ENCODE results near the gene PIAS1. TPM values are rescaled to one million over a fixed set of nuclear protein-coding genes. Genes with fewer than 3 reads are reported as not detected.

PIAS1 gene
- total RNA-seq, 1 experiment from 2014 or later, result 25.9 TPM

DNA sequence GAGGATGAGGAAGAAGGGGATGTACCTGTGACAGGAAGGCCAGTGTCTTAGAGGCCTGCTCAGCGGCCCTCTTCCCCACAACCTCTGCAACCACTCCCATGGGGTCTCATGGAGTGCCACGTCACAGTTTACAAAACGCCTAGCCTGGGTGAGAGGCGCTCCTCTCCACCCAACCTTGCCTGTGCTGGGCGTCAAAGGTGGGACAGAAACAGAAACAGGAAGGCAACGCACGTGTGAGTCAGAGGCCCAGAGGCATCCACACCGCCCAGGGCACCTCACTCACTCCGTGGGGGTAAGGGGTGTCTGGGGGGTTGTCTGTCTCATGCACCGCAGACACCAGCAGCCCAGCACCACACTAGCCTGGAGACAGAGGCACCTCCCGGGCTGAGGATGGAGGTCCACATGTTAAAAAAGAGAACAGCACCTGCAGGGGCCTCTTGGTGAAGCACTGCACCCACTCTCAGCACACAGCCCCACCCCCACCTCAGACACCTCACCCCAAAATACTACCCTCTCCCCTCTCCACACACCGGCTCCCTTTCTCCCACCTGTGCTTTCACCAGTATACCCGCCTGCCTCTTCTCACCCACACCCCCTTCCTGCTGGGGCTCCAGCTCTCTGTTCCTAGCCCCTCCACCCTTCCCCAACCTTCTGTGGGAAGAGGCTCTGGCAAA lies 155.8 kb downstream of the PIAS1 start:
- no peak overlapping the region for H3K4me3 ChIP-seq (replicated peaks in 1 of 2; ENCODE audit: low read depth in 1 of 2, low read length in 2 of 2)
- H3K9me3 ChIP-seq (ENCODE audit: control insufficient read depth in 1 of 2, insufficient read depth in 1 of 2, low read depth in 1 of 2, low read length in 2 of 2), result no peaks in the 10 kb centered on the region
- H2AFZ ChIP-seq (ENCODE audit: low read depth, low read length, poor library complexity, severe bottlenecking), result no peak overlapping the region
- no peak overlapping the region; the same call in 1 of the 2 replicates for H3K27ac ChIP-seq (ENCODE audit: low read depth, low read length)
- ChIA-PET POLR2A (no interaction called here), CTCF (interaction anchor here (1.3 kb wide), 1 partner anchor 10 kb away, joined by 3 read pairs; no protein-coding TSS in a partner anchor), RAD21 (ENCODE audit: low non-redundant PET in 1 of 2, low total read pairs in 2 of 2, uncharacterized antibody in 2 of 2, unreplicated experiment in 2 of 2) (no interaction called here)
- no peaks in the 10 kb centered on the region for H3K9me2 ChIP-seq (ENCODE audit: insufficient read depth)
- ATAC-seq (no peak), DNase-seq (ENCODE audit: low read depth, low spot score) (no peak)
- H3K79me2 ChIP-seq (ENCODE audit: insufficient read depth, low read length), result peaks cover 61% of the 10 kb centered on the region
- H3K4me2 ChIP-seq (ENCODE audit: low read length), result no peak overlapping the region
- no peak overlapping the region for H3K9ac ChIP-seq (ENCODE audit: low read length)
- BruUV-seq (replicated peaks), result no TSS peak
- intact Hi-C loops (cut with micrococcal nuclease), result loop anchor here (5.0 kb wide), 1 partner anchor 348 kb away; no protein-coding TSS in a partner anchor
- TF ChIP-seq REST (IDR thresholded peaks at IDR 0.05; ENCODE audit: low read depth) (no peak), EZH2phosphoT487 (IDR thresholded peaks at IDR 0.05; ENCODE audit: borderline replicate concordance) (no peak), JUND (IDR thresholded peaks at IDR 0.05) (no peak), FOSL1 (IDR thresholded peaks at IDR 0.05; ENCODE audit: low read depth) (no peak)
- H3K27me3 ChIP-seq (ENCODE audit: insufficient read depth, low read length), result no peaks in the 10 kb centered on the region
- peaks cover 6 to 19% of the 10 kb centered on the region in 2 experiments; a peak in 3 of 4 replicates for H3K4me1 ChIP-seq (ENCODE audit: control insufficient read depth in 1 of 2, insufficient read depth in 2 of 2, low read length in 2 of 2)
- H4K20me1 ChIP-seq (ENCODE audit: insufficient read depth), result peaks cover 2% of the 10 kb centered on the region; the same call in 1 of the 2 replicates
- no peaks in the 10 kb centered on the region; a peak in 1 of 4 replicates for H3K36me3 ChIP-seq (ENCODE audit: control insufficient read depth in 1 of 2, insufficient read depth in 2 of 2, low read length in 2 of 2)

DNA sequence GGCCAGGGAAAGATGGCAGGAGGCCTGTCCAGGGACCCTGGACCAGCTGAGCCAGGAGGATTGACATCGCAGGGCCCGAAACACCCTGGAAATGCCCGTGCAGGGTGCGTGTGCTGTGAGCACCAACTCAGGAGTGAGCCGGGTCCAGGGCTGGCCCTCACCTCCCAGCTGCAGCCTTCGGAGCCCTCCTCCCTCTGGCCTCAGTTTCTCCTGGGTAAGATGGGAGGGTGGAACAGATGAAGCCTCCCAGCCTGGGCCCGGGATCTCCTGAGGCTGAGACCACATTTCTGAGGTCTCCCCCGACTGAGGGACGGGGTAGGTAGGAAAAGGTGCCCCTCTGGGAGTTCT lies 156.3 kb downstream of the PIAS1 start:
- POLR2A ChIA-PET, result no interaction called here
- Histone ChIP-seq H4K20me1 (ENCODE audit: insufficient read depth) (peaks cover 5% of the 10 kb centered on the region; the same call in 1 of the 2 replicates), H3K4me2 (ENCODE audit: low read length) (no peak overlapping the region), H2AFZ (ENCODE audit: low read depth, low read length, poor library complexity, severe bottlenecking) (no peak overlapping the region), H3K9me2 (ENCODE audit: insufficient read depth) (no peaks in the 10 kb centered on the region), H3K27me3 (ENCODE audit: insufficient read depth, low read length) (no peaks in the 10 kb centered on the region), H3K4me1 (ENCODE audit: control insufficient read depth in 1 of 2, insufficient read depth in 2 of 2, low read length in 2 of 2) (peaks cover 1 to 14% of the 10 kb centered on the region in 2 experiments; a peak in 3 of 4 replicates), H3K36me3 (ENCODE audit: control insufficient read depth in 1 of 2, insufficient read depth in 2 of 2, low read length in 2 of 2) (no peaks in the 10 kb centered on the region; a peak in 2 of 4 replicates), H3K9ac (ENCODE audit: low read length) (no peak overlapping the region), H3K9me3 (ENCODE audit: control insufficient read depth in 1 of 2, insufficient read depth in 1 of 2, low read depth in 1 of 2, low read length in 2 of 2) (no peaks in the 10 kb centered on the region), H3K4me3 (replicated peaks in 1 of 2; ENCODE audit: low read depth in 1 of 2, low read length in 2 of 2) (no peak overlapping the region), H3K27ac (ENCODE audit: low read depth, low read length) (no peak overlapping the region; the same call in 1 of the 2 replicates), H3K79me2 (ENCODE audit: insufficient read depth, low read length) (peaks cover 61% of the 10 kb centered on the region)
- CTCF ChIA-PET, result interaction anchor here (1.3 kb wide), 1 partner anchor 10 kb away, joined by 3 read pairs; no protein-coding TSS in a partner anchor
- RAD21 ChIA-PET (ENCODE audit: low non-redundant PET in 1 of 2, low total read pairs in 2 of 2, uncharacterized antibody in 2 of 2, unreplicated experiment in 2 of 2), result no interaction called here
- no peak for ATAC-seq
- intact Hi-C loops (cut with micrococcal nuclease), result loop anchor here (5.0 kb wide), 1 partner anchor 348 kb away; no protein-coding TSS in a partner anchor
- DNase-seq (ENCODE audit: low read depth, low spot score), result no peak
- BruUV-seq (replicated peaks), result no TSS peak
- TF ChIP-seq POLR2AphosphoS5 (IDR thresholded peaks at IDR 0.05; ENCODE audit: low read depth, low read length) (no peak), JUND (IDR thresholded peaks at IDR 0.05) (no peak), CEBPB (IDR thresholded peaks at IDR 0.05; ENCODE audit: low read depth) (no peak), CBX3 (IDR thresholded peaks at IDR 0.05; ENCODE audit: low read depth) (no peak), ELF1 (IDR thresholded peaks at IDR 0.05; ENCODE audit: borderline replicate concordance, low read depth) (no peak), FOSL1 (IDR thresholded peaks at IDR 0.05; ENCODE audit: low read depth) (no peak), ZFX (IDR thresholded peaks at IDR 0.05) (no peak), ATF3 (IDR thresholded peaks at IDR 0.05) (no peak), SP1 (IDR thresholded peaks at IDR 0.05; ENCODE audit: low read depth) (no peak), CTCF (IDR thresholded peaks at IDR 0.05 in 2 of 3, conservative IDR thresholded peaks at IDR 0.05 in 1 of 3; ENCODE audit: borderline replicate concordance in 1 of 3, insufficient read depth in 1 of 3, low read depth in 2 of 3, low read length in 2 of 3) (no peak), ZNF274 (IDR thresholded peaks at IDR 0.05; ENCODE audit: low read depth, low read length) (no peak), RAD21 (IDR thresholded peaks at IDR 0.05; ENCODE audit: low read depth) (no peak)
- TF ChIP-seq, protein P1, sequence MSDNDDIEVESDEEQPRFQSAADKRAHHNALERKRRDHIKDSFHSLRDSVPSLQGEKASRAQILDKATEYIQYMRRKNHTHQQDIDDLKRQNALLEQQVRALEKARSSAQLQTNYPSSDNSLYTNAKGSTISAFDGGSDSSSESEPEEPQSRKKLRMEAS (IDR thresholded peaks at IDR 0.05), result no peak

All from HCT116 (cell line).